Nephron progenitor cell (in vitro differentiated cells): ENCODE measurements around the gene CT47C1.

Source experiments
- DNase-seq: peaks from one replicate; pipeline ENCODE4 v3.0.0; 2021
- H3K27ac Mint-ChIP-seq: 2 replicates; pipeline ENCODE4 v1.8.0; 2021; ENCODE audit warnings: mild to moderate bottlenecking, moderate library complexity, mixed read lengths
- H3K27me3 Mint-ChIP-seq: 2 replicates; pipeline ENCODE4 v1.8.0; 2021; ENCODE audit warnings: mild to moderate bottlenecking, low read depth, mixed read lengths; ENCODE audit not compliant: poor library complexity
- H3K36me3 Mint-ChIP-seq: 2 replicates; pipeline ENCODE4 v1.8.0; 2021; ENCODE audit warnings: low read depth, mixed read lengths
- H3K4me1 Mint-ChIP-seq: 2 replicates; pipeline ENCODE4 v1.8.0; 2021; ENCODE audit warnings: mixed read lengths
- H3K4me3 Mint-ChIP-seq: 2 replicates; pipeline ENCODE4 v1.8.0; 2021; ENCODE audit warnings: mild to moderate bottlenecking, moderate library complexity, mixed read lengths
- H3K9me3 Mint-ChIP-seq: 2 replicates; pipeline ENCODE4 v1.8.0; 2021; ENCODE audit warnings: mild to moderate bottlenecking, moderate library complexity, mixed read lengths
- CTCF ChIP-seq: fragments of 200-600 bp; sonication (generic); IDR thresholded peaks from 2 replicates; pipeline ENCODE4 v1.5.0; 2021; ENCODE audit warnings: antibody characterized with exemption

CT47C1 gene

GRCh38 chrX:119084766-119085165, 12.0 kb downstream of the CT47C1 start:
- no peak overlapping the region for H3K4me3 Mint-ChIP-seq
- no peaks in the 10 kb centered on the region for H3K36me3 Mint-ChIP-seq
- no peak for DNase-seq
- H3K4me1 Mint-ChIP-seq: peaks cover 13% of the 10 kb centered on the region
- H3K27me3 Mint-ChIP-seq: peaks cover 3% of the 10 kb centered on the region
- TF ChIP-seq CTCF: no peak
- peaks cover 24% of the 10 kb centered on the region for H3K9me3 Mint-ChIP-seq
- no peak overlapping the region for H3K27ac Mint-ChIP-seq

- Mint-ChIP-seq H3K4me1 (peaks cover 13% of the 10 kb centered on the region), H3K27ac (peak overlapping the region; percentile 85), H3K36me3 (no peaks in the 10 kb centered on the region), H3K27me3 (peaks cover 3% of the 10 kb centered on the region), H3K4me3 (no peak overlapping the region), H3K9me3 (peaks cover 21% of the 10 kb centered on the region)
- no peak for DNase-seq
- TF ChIP-seq CTCF: no peak
Observed at GRCh38 chrX:119087121-119087520, 14.3 kb downstream of the CT47C1 start.

- peaks cover 13% of the 10 kb centered on the region for H3K4me1 Mint-ChIP-seq
- no peaks in the 10 kb centered on the region for H3K36me3 Mint-ChIP-seq
- DNase-seq: no peak
- H3K27ac Mint-ChIP-seq: no peak overlapping the region
- H3K9me3 Mint-ChIP-seq: peaks cover 24% of the 10 kb centered on the region
- H3K27me3 Mint-ChIP-seq: peaks cover 3% of the 10 kb centered on the region
- no peak for TF ChIP-seq CTCF
- H3K4me3 Mint-ChIP-seq: no peak overlapping the region
Observed at GRCh38 chrX:119089619-119090018, 16.8 kb downstream of the CT47C1 start.

- Mint-ChIP-seq H3K4me3 (no peak overlapping the region), H3K4me1 (peaks cover 13% of the 10 kb centered on the region), H3K27me3 (peaks cover 3% of the 10 kb centered on the region), H3K36me3 (no peaks in the 10 kb centered on the region), H3K27ac (no peak overlapping the region), H3K9me3 (peaks cover 24% of the 10 kb centered on the region)
- TF ChIP-seq CTCF: no peak
- no peak for DNase-seq
Observed at GRCh38 chrX:119090627-119091026, 17.8 kb downstream of the CT47C1 start.

- no peak for TF ChIP-seq CTCF
- peaks cover 35% of the 10 kb centered on the region for H3K9me3 Mint-ChIP-seq
- H3K4me1 Mint-ChIP-seq: no peaks in the 10 kb centered on the region
- DNase-seq: no peak
- no peaks in the 10 kb centered on the region for H3K36me3 Mint-ChIP-seq
- H3K27ac Mint-ChIP-seq: no peak overlapping the region
- no peak overlapping the region for H3K4me3 Mint-ChIP-seq
- H3K27me3 Mint-ChIP-seq: no peaks in the 10 kb centered on the region
Observed at GRCh38 chrX:119093991-119094735, 21.4 kb downstream of the CT47C1 start.

GRCh38 chrX:119094819-119095218, 22.0 kb downstream of the CT47C1 start:
- Mint-ChIP-seq H3K4me1 (no peaks in the 10 kb centered on the region), H3K4me3 (no peak overlapping the region), H3K9me3 (peaks cover 36% of the 10 kb centered on the region), H3K27me3 (no peaks in the 10 kb centered on the region), H3K27ac (no peak overlapping the region), H3K36me3 (no peaks in the 10 kb centered on the region)
- TF ChIP-seq CTCF: no peak
- no peak for DNase-seq
